K562 (cell line): ENCODE results near the gene CCNJL. TPM values are rescaled to one million over a fixed set of nuclear protein-coding genes. Genes with fewer than 3 reads are reported as not detected.

Source experiments
- ATAC-seq: fragments of 200-7000 bp; cut with Tn5 transposase; 3 replicates; pipeline ENCODE4 v1.9.1; 2020; ENCODE audit warnings: moderate library complexity
- BruUV-seq: library from RNA; stranded (reverse); fragments of 400-500 nt; replicated peaks from 2 replicates; lab custom pipeline; 2021; lab: Mats Ljungman, UMichigan
- CTCF ChIA-PET: fragments of 300-600 bp; formaldehyde crosslinking; extraction: SDS; loops from one replicate; lab custom pipeline; 2021; ENCODE audit warnings: low intra/inter-chr PET ratio; lab: Yijun Ruan, JAX
- POLR2A ChIA-PET: fragments of 300-600, 350-650 bp; sonication (Branson Sonifier 250); formaldehyde crosslinking; extraction: SDS; loops from one replicate; lab custom pipeline; 2021; ENCODE audit warnings: antibody characterized with exemption, inconsistent platforms; lab: Yijun Ruan, JAX
- DNase-seq, 4 experiments: peaks; one replicate each; pipeline versions ENCODE4 v3.0.0 to v3.0.0-alpha.2; 2011 to 2018; ENCODE audit warnings: low spot score in 3 of 4, mixed read lengths in 3 of 4; ENCODE audit errors: extremely low read depth in 1 of 4
- FAIRE-seq: peaks from 2 replicates; lab custom pipeline; 2011; peaks lifted over from hg19 to GRCh38; lab: Jason Lieb, UNC
- H2AFZ ChIP-seq: 2 replicates; pipeline ENCODE4 v1.6.0; 2011; ENCODE audit warnings: low read depth, low read length, control low read depth, inconsistent platforms
- H3K27ac ChIP-seq: fragments of 200-600 bp; 3 replicates; pipeline ENCODE4 v1.8.0; 2011; ENCODE audit warnings: low read depth, mild to moderate bottlenecking, control low read depth, inconsistent platforms, low read length, moderate library complexity, mixed read lengths; ENCODE audit errors: extremely low read depth
- H3K27me3 ChIP-seq, 2 experiments: fragments of 300-600 bp in 1 of 2; 2 replicates in 1 of 2; 3 replicates in 1 of 2; pipeline versions ENCODE4 v1.6.0 to v1.8.0; 2011; ENCODE audit warnings: inconsistent platforms in 2 of 2, low read length in 2 of 2, mild to moderate bottlenecking in 1 of 2, mixed read lengths in 1 of 2, moderate library complexity in 1 of 2; ENCODE audit not compliant: control insufficient read depth in 2 of 2, insufficient read depth in 2 of 2
- H3K36me3 ChIP-seq: fragments of 300-600 bp; 3 replicates; pipeline ENCODE4 v1.8.0; 2011; ENCODE audit warnings: mild to moderate bottlenecking, low read length, inconsistent platforms; ENCODE audit not compliant: control insufficient read depth, insufficient read depth
- H3K4me1 ChIP-seq, 2 experiments: fragments of 200-600 bp in 1 of 2; replicated peaks in 1 of 2; 2 replicates in 1 of 2; 3 replicates in 1 of 2; pipeline versions ENCODE4 v1.5.1 to v1.8.0; 2011; ENCODE audit warnings: inconsistent platforms in 2 of 2, low read length in 2 of 2, mild to moderate bottlenecking in 1 of 2, mixed read lengths in 1 of 2, moderate library complexity in 1 of 2; ENCODE audit not compliant: control insufficient read depth in 2 of 2, insufficient read depth in 2 of 2
- H3K4me2 ChIP-seq: 2 replicates; pipeline ENCODE4 v1.6.1; 2011; ENCODE audit warnings: low read length, control low read depth, inconsistent platforms, mixed read lengths; ENCODE audit not compliant: insufficient read depth
- H3K4me3 ChIP-seq: fragments of 200-600 bp; sonication (generic), shearing (Covaris generic); 2 replicates; pipeline ENCODE4 v1.5.1; 2016; ENCODE audit warnings: control low read depth, inconsistent platforms
- H3K79me2 ChIP-seq: fragments of 200-600 bp; 3 replicates; pipeline ENCODE4 v1.8.0; 2011; ENCODE audit warnings: low read length, inconsistent platforms; ENCODE audit not compliant: control insufficient read depth, insufficient read depth
- H3K9ac ChIP-seq, 2 experiments: 2 replicates each; pipeline versions ENCODE4 v1.6.0 to v1.6.1; 2011; ENCODE audit warnings: low read depth in 2 of 2, low read length in 2 of 2, control low read depth in 1 of 2, inconsistent platforms in 1 of 2, mild to moderate bottlenecking in 1 of 2, mixed read lengths in 1 of 2; ENCODE audit not compliant: insufficient read depth in 1 of 2
- H3K9me1 ChIP-seq: one replicate; pipeline ENCODE4 v1.6.0; 2011; ENCODE audit warnings: inconsistent platforms, mild to moderate bottlenecking, low read length, moderate library complexity; ENCODE audit not compliant: control insufficient read depth, insufficient read depth
- H3K9me3 ChIP-seq: replicated peaks from 2 replicates; pipeline ENCODE4 v1.5.1; 2011; ENCODE audit warnings: low read depth, low read length, inconsistent platforms; ENCODE audit not compliant: control insufficient read depth, insufficient read depth
- H4K20me1 ChIP-seq: replicated peaks from 2 replicates; pipeline ENCODE4 v1.6.1; 2011; ENCODE audit warnings: low read length, inconsistent platforms, mixed read lengths; ENCODE audit not compliant: control insufficient read depth, insufficient read depth
- BRD4 ChIP-seq: fragments of 200-600 bp; sonication (generic); IDR thresholded peaks from 2 replicates; pipeline ENCODE4 v1.6.1; 2017; ENCODE audit warnings: inconsistent platforms
- GTF2E2 ChIP-seq: fragments of 200-800 bp; sonication (Bioruptor generic); IDR thresholded peaks from 2 replicates; pipeline ENCODE4 v1.6.1; 2016; ENCODE audit warnings: missing genetic modification characterization, missing compliant biosample characterization
- HEY1 ChIP-seq: fragments of 250-450 bp; sonication (Bioruptor Pico); IDR thresholded peaks from 2 replicates; pipeline ENCODE4 v1.5.0; 2020; ENCODE audit warnings: mild to moderate bottlenecking, moderate library complexity, borderline replicate concordance
- HNRNPH1 ChIP-seq: fragments of 200-400 bp; formaldehyde crosslinking; optimal IDR thresholded peaks from 2 replicates; pipeline ENCODE3; 2017; ENCODE audit warnings: low read depth, mild to moderate bottlenecking, low read length, moderate library complexity
- L3MBTL2 ChIP-seq: fragments of 450-650 bp; IDR thresholded peaks from 2 replicates; pipeline ENCODE4 v1.6.1; 2016; ENCODE audit warnings: mild to moderate bottlenecking, moderate library complexity
- MBD1 ChIP-seq: fragments of 250-450 bp; sonication (Bioruptor Pico); IDR thresholded peaks from 2 replicates; pipeline ENCODE4 v1.8.0; 2022; ENCODE audit warnings: inconsistent platforms
- MCM2 ChIP-seq: fragments of 450-650 bp; IDR thresholded peaks from 2 replicates; pipeline ENCODE4 v1.6.1; 2017; ENCODE audit warnings: low read depth, mild to moderate bottlenecking
- PPARD ChIP-seq: fragments of 250-450 bp; sonication (Bioruptor Pico); IDR thresholded peaks from 2 replicates; pipeline ENCODE4 v1.8.0; 2022; ENCODE audit warnings: inconsistent platforms, mild to moderate bottlenecking, moderate library complexity
- SETDB1 ChIP-seq: IDR thresholded peaks from one replicate; pipeline ENCODE4 v1.6.1; 2012; ENCODE audit warnings: low read length, control low read depth, inconsistent platforms
- TAL1 ChIP-seq: fragments of 450-650 bp; IDR thresholded peaks from 2 replicates; pipeline ENCODE4 v1.6.1; 2016; ENCODE audit warnings: mild to moderate bottlenecking
- U2AF1 ChIP-seq: fragments of 200-400 bp; formaldehyde crosslinking; optimal IDR thresholded peaks from 2 replicates; pipeline ENCODE3; 2017; ENCODE audit warnings: mild to moderate bottlenecking, low read depth, low read length, moderate library complexity
- ZNF311 ChIP-seq: fragments of 250-450 bp; sonication (Bioruptor Pico); IDR thresholded peaks from 2 replicates; pipeline ENCODE4 v1.4.0; 2020; ENCODE audit warnings: mild to moderate bottlenecking, moderate library complexity
- ZNF668 ChIP-seq: fragments of 250-450 bp; sonication (Bioruptor Pico); IDR thresholded peaks from 2 replicates; pipeline ENCODE4 v1.8.0; 2022; ENCODE audit warnings: mild to moderate bottlenecking, inconsistent platforms
- ZNF696 ChIP-seq: fragments of 250-450 bp; sonication (Bioruptor Pico); conservative IDR thresholded peaks from 2 replicates; pipeline ENCODE4 v1.4.0; 2020; ENCODE audit warnings: mild to moderate bottlenecking, moderate library complexity
- WGBS: fragments of 100-300 bp; shearing (Covaris generic); methylation state at CpG from one replicate; pipeline ENCODE4 v1.1.6; 2016; ENCODE audit warnings: low coverage, mixed read lengths; ENCODE audit not compliant: insufficient coverage; ENCODE audit errors: missing lambda C conversion rate; 5-methylcytosine and 5-hydroxymethylcytosine counted together
- in situ Hi-C: fragments of 300-500 bp; cut with MboI; formaldehyde crosslinking; loops from 4 replicates; pipeline ENCODE4 v1.15.0; 2018; ENCODE audit warnings: inconsistent platforms, mixed read lengths
- intact Hi-C: fragments of 100-400 bp; cut with micrococcal nuclease; formaldehyde crosslinking; loops from 2 replicates; pipeline ENCODE4 v1.14.2; 2022
- polyA plus RNA-seq, 8 experiments: library from polyadenylated mRNA; depleted of rRNA in 4 of 8; stranded (reverse) in 5 of 8; unstranded in 3 of 8; fragments of >200 nt; fragmentation: Nextera tagmentation in 2 of 8; fragmentation: Illumina TruSeq in 1 of 8; extraction: Ambion mirVana in 2 of 8; extraction: Trizol in 1 of 8; gene quantifications; 2 replicates each; pipeline versions ENCODE4 v1.2.1 to v1.2.3, GENCODE V29; 2011 to 2014; ENCODE audit warnings: inconsistent platforms in 1 of 8, missing spikeins in 1 of 8
- total RNA-seq, 7 experiments: library from RNA; depleted of rRNA in 6 of 7; stranded (reverse); fragments of >200 nt in 6 of 7; fragmentation: Illumina TruSeq in 2 of 7; extraction: Trizol in 2 of 7; gene quantifications; 2 replicates each; pipeline versions ENCODE4 v1.2.1 to v1.2.3, GENCODE V29; 2011 to 2021; ENCODE audit warnings: low replicate concordance in 1 of 7

CCNJL gene
- total and polyA plus RNA-seq, 9 of the 15 experiments (the other 6 are each of a cell fraction or from before 2014, with no cell fraction given) = 0.04 TPM; not detected in 8

GRCh38 chr5:160286947-160287346 is 25.4 kb downstream of the CCNJL start:
- Histone ChIP-seq H3K4me2 (no peak overlapping the region), H3K79me2 (no peaks in the 10 kb centered on the region), H3K4me3 (no peak overlapping the region), H3K4me1 (peaks cover 0 to 4% of the 10 kb centered on the region in 2 experiments; a peak in 1 of 5 replicates), H3K9me1 (no peaks in the 10 kb centered on the region), H3K27me3 (peaks cover 37 to 51% of the 10 kb centered on the region in 2 experiments), H4K20me1 (no peaks in the 10 kb centered on the region), H3K9ac (no peak overlapping the region), H3K27ac (no peak overlapping the region), H2AFZ (no peak overlapping the region), H3K36me3 (no peaks in the 10 kb centered on the region), H3K9me3 (no peaks in the 10 kb centered on the region)
- DNase-seq (no peak), ATAC-seq (no peak), FAIRE-seq (no peak)
- in situ Hi-C loops (no loop called here), intact Hi-C loops (loop anchor here (5.0 kb wide), 1 partner anchor 45 kb away; no protein-coding TSS in a partner anchor)
- TF ChIP-seq PPARD (no peak), HNRNPH1 (no peak), TAL1 (no peak), L3MBTL2 (no peak), MCM2 (no peak), HEY1 (CRISPR knock-in tag) (no peak), ZNF696 (CRISPR knock-in tag) (no peak), GTF2E2 (tag) (no peak), BRD4 (no peak), U2AF1 (no peak), SETDB1 (no peak), MBD1 (CRISPR knock-in tag) (no peak), ZNF668 (CRISPR knock-in tag) (no peak), ZNF311 (CRISPR knock-in tag) (no peak)
- 8% methylated on average over 6 of the region's 6 CpGs for WGBS
- ChIA-PET POLR2A (interaction anchor here (0.6 kb wide), 1 partner anchor 581 kb away, joined by 3 read pairs; no protein-coding TSS in a partner anchor), CTCF (no interaction called here)
- BruUV-seq = no TSS peak
